Ishikawa (cell line): ENCODE measurements around the gene EPHA6.

Experiments used
- CEBPB ChIP-seq: IDR thresholded peaks from 2 replicates; pipeline ENCODE4 v1.6.1; 2012
- CREB1 ChIP-seq: IDR thresholded peaks from 2 replicates; pipeline ENCODE4 v1.6.1; 2012; ENCODE audit warnings: low read depth
- EGR1 ChIP-seq: IDR thresholded peaks from 2 replicates; pipeline ENCODE4 v1.6.1; 2012
- EP300 ChIP-seq: IDR thresholded peaks from 2 replicates; pipeline ENCODE4 v1.6.1; 2012; ENCODE audit warnings: borderline replicate concordance
- MAX ChIP-seq: IDR thresholded peaks from 2 replicates; pipeline ENCODE4 v1.6.1; 2012
- NFIC ChIP-seq: IDR thresholded peaks from 2 replicates; pipeline ENCODE4 v1.6.1; 2012
- RAD21 ChIP-seq: IDR thresholded peaks from 2 replicates; pipeline ENCODE4 v1.6.1; 2012; ENCODE audit warnings: low read depth
- REST ChIP-seq: IDR thresholded peaks from 2 replicates; pipeline ENCODE4 v1.6.1; 2012; ENCODE audit warnings: low read depth, mild to moderate bottlenecking
- TAF1 ChIP-seq: IDR thresholded peaks from 2 replicates; pipeline ENCODE4 v1.6.1; 2012; ENCODE audit warnings: low read depth, mild to moderate bottlenecking
- USF1 ChIP-seq: IDR thresholded peaks from 2 replicates; pipeline ENCODE4 v1.6.1; 2012
- YY1 ChIP-seq: IDR thresholded peaks from 2 replicates; pipeline ENCODE4 v1.6.1; 2012; ENCODE audit warnings: low read depth

- TF ChIP-seq TAF1 = no peak
- TF ChIP-seq USF1 = no peak
- no peak for TF ChIP-seq CREB1
- TF ChIP-seq RAD21 = no peak
- no peak for TF ChIP-seq EP300
- TF ChIP-seq MAX = no peak
- TF ChIP-seq REST = no peak
- TF ChIP-seq CEBPB = no peak
- TF ChIP-seq YY1 = no peak
- TF ChIP-seq EGR1 = no peak
- no peak for TF ChIP-seq NFIC
Measured at GRCh38 chr3:97744289-97744688, 929.9 kb downstream of the EPHA6 start.
